Ishikawa (cell line): ENCODE data around the gene FAM120AOS.

Experiments used
- CEBPB ChIP-seq: IDR thresholded peaks from 2 replicates; pipeline ENCODE4 v1.6.1; 2012
- CREB1 ChIP-seq: IDR thresholded peaks from 2 replicates; pipeline ENCODE4 v1.6.1; 2012; ENCODE audit warnings: low read depth
- EGR1 ChIP-seq: IDR thresholded peaks from 2 replicates; pipeline ENCODE4 v1.6.1; 2012
- EP300 ChIP-seq: IDR thresholded peaks from 2 replicates; pipeline ENCODE4 v1.6.1; 2012; ENCODE audit warnings: borderline replicate concordance
- RAD21 ChIP-seq: IDR thresholded peaks from 2 replicates; pipeline ENCODE4 v1.6.1; 2012; ENCODE audit warnings: low read depth
- TAF1 ChIP-seq: IDR thresholded peaks from 2 replicates; pipeline ENCODE4 v1.6.1; 2012; ENCODE audit warnings: low read depth, mild to moderate bottlenecking
- TCF12 ChIP-seq: IDR thresholded peaks from 2 replicates; pipeline ENCODE4 v1.6.1; 2012; ENCODE audit warnings: low read depth
- YY1 ChIP-seq: IDR thresholded peaks from 2 replicates; pipeline ENCODE4 v1.6.1; 2012; ENCODE audit warnings: low read depth
- ZBTB7A ChIP-seq: IDR thresholded peaks from 2 replicates; pipeline ENCODE4 v1.6.1; 2012; ENCODE audit warnings: low read depth
- TF ChIP-seq, protein P1 (sequence below): IDR thresholded peaks from 2 replicates; pipeline ENCODE4 v1.6.1; 2012
- TF ChIP-seq, protein P2 (sequence below): IDR thresholded peaks from 2 replicates; pipeline ENCODE4 v1.6.1; 2012; ENCODE audit warnings: low read depth, mild to moderate bottlenecking
- TF ChIP-seq, protein P3 (sequence below): IDR thresholded peaks from 2 replicates; pipeline ENCODE4 v1.6.1; 2012

DNA sequence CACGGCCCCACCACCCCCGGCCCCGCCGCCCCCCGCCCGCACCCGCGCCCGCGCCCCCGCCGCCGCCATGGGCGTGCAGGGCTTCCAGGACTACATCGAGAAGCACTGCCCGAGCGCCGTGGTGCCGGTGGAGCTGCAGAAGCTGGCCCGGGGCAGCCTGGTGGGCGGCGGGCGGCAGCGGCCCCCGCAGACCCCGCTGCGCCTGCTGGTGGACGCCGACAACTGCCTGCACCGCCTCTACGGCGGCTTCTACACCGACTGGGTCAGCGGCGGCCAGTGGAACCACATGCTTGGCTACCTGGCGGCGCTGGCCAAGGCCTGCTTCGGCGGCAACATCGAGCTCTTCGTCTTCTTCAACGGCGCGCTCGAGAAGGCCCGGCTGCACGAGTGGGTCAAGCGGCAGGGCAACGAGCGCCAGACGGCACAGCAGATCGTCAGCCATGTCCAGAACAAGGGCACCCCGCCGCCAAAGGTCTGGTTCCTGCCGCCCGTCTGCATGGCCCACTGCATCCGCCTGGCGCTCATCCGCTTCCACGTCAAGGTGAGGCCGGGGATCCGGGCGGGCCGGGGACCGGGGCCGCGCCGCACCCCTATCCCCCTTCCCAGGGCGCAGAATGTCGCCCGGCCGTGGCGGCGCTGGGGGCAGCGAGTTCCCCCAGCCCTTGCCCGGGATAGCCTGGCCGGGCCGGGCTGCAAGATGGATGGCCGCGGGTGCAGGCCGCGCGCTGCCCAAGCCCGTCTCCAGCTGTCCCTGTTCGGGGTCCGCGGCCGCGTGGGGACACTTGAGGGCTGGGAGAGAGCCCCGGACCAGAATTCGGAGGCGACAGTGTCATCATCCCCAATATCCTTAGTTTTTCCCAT, 1.3 kb downstream of the FAM120AOS start:
- TF ChIP-seq CEBPB (no peak), EGR1 (no peak), RAD21 (no peak), TAF1 (peak; percentile 73), YY1 (peak; percentile 44), ZBTB7A (0 out of 2 replicates have a peak, but pooled peaks have one; percentile 55), TCF12 (no peak), EP300 (no peak), CREB1 (no peak)
- TF ChIP-seq, protein P1, sequence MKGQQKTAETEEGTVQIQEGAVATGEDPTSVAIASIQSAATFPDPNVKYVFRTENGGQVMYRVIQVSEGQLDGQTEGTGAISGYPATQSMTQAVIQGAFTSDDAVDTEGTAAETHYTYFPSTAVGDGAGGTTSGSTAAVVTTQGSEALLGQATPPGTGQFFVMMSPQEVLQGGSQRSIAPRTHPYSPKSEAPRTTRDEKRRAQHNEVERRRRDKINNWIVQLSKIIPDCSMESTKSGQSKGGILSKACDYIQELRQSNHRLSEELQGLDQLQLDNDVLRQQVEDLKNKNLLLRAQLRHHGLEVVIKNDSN: no peak
- TF ChIP-seq, protein P2, sequence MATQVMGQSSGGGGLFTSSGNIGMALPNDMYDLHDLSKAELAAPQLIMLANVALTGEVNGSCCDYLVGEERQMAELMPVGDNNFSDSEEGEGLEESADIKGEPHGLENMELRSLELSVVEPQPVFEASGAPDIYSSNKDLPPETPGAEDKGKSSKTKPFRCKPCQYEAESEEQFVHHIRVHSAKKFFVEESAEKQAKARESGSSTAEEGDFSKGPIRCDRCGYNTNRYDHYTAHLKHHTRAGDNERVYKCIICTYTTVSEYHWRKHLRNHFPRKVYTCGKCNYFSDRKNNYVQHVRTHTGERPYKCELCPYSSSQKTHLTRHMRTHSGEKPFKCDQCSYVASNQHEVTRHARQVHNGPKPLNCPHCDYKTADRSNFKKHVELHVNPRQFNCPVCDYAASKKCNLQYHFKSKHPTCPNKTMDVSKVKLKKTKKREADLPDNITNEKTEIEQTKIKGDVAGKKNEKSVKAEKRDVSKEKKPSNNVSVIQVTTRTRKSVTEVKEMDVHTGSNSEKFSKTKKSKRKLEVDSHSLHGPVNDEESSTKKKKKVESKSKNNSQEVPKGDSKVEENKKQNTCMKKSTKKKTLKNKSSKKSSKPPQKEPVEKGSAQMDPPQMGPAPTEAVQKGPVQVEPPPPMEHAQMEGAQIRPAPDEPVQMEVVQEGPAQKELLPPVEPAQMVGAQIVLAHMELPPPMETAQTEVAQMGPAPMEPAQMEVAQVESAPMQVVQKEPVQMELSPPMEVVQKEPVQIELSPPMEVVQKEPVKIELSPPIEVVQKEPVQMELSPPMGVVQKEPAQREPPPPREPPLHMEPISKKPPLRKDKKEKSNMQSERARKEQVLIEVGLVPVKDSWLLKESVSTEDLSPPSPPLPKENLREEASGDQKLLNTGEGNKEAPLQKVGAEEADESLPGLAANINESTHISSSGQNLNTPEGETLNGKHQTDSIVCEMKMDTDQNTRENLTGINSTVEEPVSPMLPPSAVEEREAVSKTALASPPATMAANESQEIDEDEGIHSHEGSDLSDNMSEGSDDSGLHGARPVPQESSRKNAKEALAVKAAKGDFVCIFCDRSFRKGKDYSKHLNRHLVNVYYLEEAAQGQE: no peak
- TF ChIP-seq, protein P3, sequence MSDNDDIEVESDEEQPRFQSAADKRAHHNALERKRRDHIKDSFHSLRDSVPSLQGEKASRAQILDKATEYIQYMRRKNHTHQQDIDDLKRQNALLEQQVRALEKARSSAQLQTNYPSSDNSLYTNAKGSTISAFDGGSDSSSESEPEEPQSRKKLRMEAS: peak; percentile 33
